Activated CD4-positive, alpha-beta memory T cell treated with anti-CD3 and anti-CD28 coated beads for 36 hours (primary cell): ENCODE measurements around the gene XPNPEP2. TPM values are rescaled to one million over a fixed set of nuclear protein-coding genes. Genes with fewer than 3 reads are reported as not detected.

Experiments used
- CTCF ChIA-PET: fragments of 350-600 bp; sonication (Branson Sonifier 250); formaldehyde crosslinking; loops from one replicate; lab custom pipeline; 2021; ENCODE audit warnings: antibody characterized with exemption, inconsistent platforms; lab: Charles Lee
- POLR2A ChIA-PET: fragments of 350-600 bp; sonication (Branson Sonifier 250); formaldehyde crosslinking; loops from one replicate; lab custom pipeline; 2021; ENCODE audit warnings: antibody characterized with exemption; lab: Charles Lee
- DNase-seq: peaks from one replicate; pipeline ENCODE4 v3.0.0-alpha.2; 2020
- H3K27ac Mint-ChIP-seq: one replicate; pipeline ENCODE4 v1.8.0; 2021; ENCODE audit warnings: mixed read lengths
- H3K27me3 Mint-ChIP-seq: one replicate; pipeline ENCODE4 v1.8.0; 2021; ENCODE audit warnings: mixed read lengths
- H3K36me3 Mint-ChIP-seq: one replicate; pipeline ENCODE4 v1.8.0; 2021; ENCODE audit warnings: mixed read lengths
- H3K4me1 Mint-ChIP-seq: one replicate; pipeline ENCODE4 v1.8.0; 2021; ENCODE audit warnings: low read depth, mixed read lengths
- H3K4me3 Mint-ChIP-seq: one replicate; pipeline ENCODE4 v1.8.0; 2021; ENCODE audit warnings: mild to moderate bottlenecking, mixed read lengths
- H3K9me3 Mint-ChIP-seq: one replicate; pipeline ENCODE4 v1.8.0; 2021; ENCODE audit warnings: mixed read lengths
- intact Hi-C: fragments of 100-400 bp; cut with micrococcal nuclease; formaldehyde crosslinking; loops from one replicate; pipeline ENCODE4 v1.15.1; 2023
- total RNA-seq, 2 experiments: library from RNA; stranded (reverse); gene quantifications; one replicate each; pipeline ENCODE4 v1.2.3, GENCODE V29; 2021

The XPNPEP2 gene, protein sequence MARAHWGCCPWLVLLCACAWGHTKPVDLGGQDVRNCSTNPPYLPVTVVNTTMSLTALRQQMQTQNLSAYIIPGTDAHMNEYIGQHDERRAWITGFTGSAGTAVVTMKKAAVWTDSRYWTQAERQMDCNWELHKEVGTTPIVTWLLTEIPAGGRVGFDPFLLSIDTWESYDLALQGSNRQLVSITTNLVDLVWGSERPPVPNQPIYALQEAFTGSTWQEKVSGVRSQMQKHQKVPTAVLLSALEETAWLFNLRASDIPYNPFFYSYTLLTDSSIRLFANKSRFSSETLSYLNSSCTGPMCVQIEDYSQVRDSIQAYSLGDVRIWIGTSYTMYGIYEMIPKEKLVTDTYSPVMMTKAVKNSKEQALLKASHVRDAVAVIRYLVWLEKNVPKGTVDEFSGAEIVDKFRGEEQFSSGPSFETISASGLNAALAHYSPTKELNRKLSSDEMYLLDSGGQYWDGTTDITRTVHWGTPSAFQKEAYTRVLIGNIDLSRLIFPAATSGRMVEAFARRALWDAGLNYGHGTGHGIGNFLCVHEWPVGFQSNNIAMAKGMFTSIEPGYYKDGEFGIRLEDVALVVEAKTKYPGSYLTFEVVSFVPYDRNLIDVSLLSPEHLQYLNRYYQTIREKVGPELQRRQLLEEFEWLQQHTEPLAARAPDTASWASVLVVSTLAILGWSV
- under 1 TPM; 0.80 to 0.93 TPM for total RNA-seq

- Mint-ChIP-seq H3K27me3 (no peaks in the 10 kb centered on the region), H3K4me1 (peaks cover 25% of the 10 kb centered on the region), H3K4me3 (no peak within 1 kb of the TSS), H3K36me3 (no peaks in the 10 kb centered on the region), H3K27ac (no peak within 1 kb of the TSS), H3K9me3 (no peaks in the 10 kb centered on the region)
- ChIA-PET CTCF (interaction anchor here (1.0 kb wide), 1 partner anchor 12 kb away, joined by 7 read pairs; no protein-coding TSS in a partner anchor), POLR2A (interaction anchor here (0.6 kb wide), 1 partner anchor 33 kb away, joined by 5 read pairs; no protein-coding TSS in a partner anchor)
- no peak for DNase-seq
- intact Hi-C loops: no loop called here
These were observed at the start of gene XPNPEP2 for GRCh38 chrX:129738466-129739308. Gene XPNPEP2 (plus strand): TSS chrX:129738979. CDS start chrX:129739214, 235 bp downstream.

DNA sequence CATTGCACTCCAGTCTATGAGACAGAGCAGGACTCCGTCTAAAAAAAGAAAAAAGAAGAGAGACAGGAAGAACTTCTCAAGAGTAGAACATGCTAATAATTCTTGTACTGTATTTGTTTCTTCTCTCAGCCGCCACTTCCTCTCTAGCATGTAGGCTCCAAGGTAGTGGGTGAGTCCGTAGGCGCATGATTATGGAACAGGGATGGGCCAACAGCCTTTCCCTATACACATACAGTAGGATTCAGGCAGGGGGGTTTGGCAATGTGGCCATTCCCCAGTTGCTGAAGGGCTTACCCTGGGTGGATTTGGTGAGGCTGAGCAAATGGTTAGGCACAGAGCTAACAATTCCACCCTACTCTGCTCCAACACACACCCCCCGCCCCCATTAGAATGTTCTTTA, 49.0 kb upstream of the XPNPEP2 start:
- Mint-ChIP-seq H3K27me3 (no peaks in the 10 kb centered on the region), H3K36me3 (no peaks in the 10 kb centered on the region), H3K4me3 (no peak overlapping the region), H3K27ac (no peak overlapping the region), H3K4me1 (no peaks in the 10 kb centered on the region), H3K9me3 (no peaks in the 10 kb centered on the region)
- no peak for DNase-seq
- POLR2A ChIA-PET: no interaction called here
- CTCF ChIA-PET: interaction anchor here (1.6 kb wide), 1 partner anchor 51 kb away, joined by 3 read pairs; no protein-coding TSS in a partner anchor
- intact Hi-C loops: no loop called here

DNA sequence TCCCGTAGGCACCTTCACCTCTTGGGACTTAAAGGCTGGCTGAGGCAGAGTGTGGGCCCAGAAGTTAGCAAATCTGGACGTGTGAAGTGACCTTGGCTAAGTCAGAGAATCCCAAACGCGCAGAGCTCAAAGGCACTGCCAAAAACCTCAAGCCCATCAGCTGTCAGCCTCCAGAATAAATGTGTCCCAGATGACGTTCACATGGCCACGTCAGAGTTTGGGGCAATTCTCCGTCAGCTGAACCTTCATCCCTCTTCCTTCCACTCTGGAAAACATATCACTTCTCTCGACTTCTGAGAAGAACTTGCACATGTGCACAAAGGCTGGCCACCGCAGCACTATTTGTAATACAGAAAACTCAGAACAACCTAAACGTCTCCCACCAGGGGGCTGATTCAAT, 48.3 kb upstream of the XPNPEP2 start:
- no peaks in the 10 kb centered on the region for H3K9me3 Mint-ChIP-seq
- no peak overlapping the region for H3K4me3 Mint-ChIP-seq
- H3K36me3 Mint-ChIP-seq: no peaks in the 10 kb centered on the region
- ChIA-PET POLR2A (no interaction called here), CTCF (interaction anchor here (1.6 kb wide), 1 partner anchor 52 kb away, joined by 3 read pairs; no protein-coding TSS in a partner anchor)
- H3K27me3 Mint-ChIP-seq: no peaks in the 10 kb centered on the region
- no peak for DNase-seq
- intact Hi-C loops: no loop called here
- no peaks in the 10 kb centered on the region for H3K4me1 Mint-ChIP-seq
- no peak overlapping the region for H3K27ac Mint-ChIP-seq

GRCh38 chrX:129693354-129693753, 45.4 kb upstream of the XPNPEP2 start:
- CTCF ChIA-PET: no interaction called here

GRCh38 chrX:129694805-129695204, 44.0 kb upstream of the XPNPEP2 start:
- H3K4me1 Mint-ChIP-seq: no peaks in the 10 kb centered on the region
- CTCF ChIA-PET: no interaction called here

More at GRCh38 chrX:129693354-129693753, 45.4 kb upstream of the XPNPEP2 start:
- intact Hi-C loops: no loop called here
- Mint-ChIP-seq H3K27ac (no peak overlapping the region), H3K4me3 (no peak overlapping the region), H3K27me3 (no peaks in the 10 kb centered on the region), H3K4me1 (no peaks in the 10 kb centered on the region), H3K36me3 (no peaks in the 10 kb centered on the region), H3K9me3 (no peaks in the 10 kb centered on the region)
- DNase-seq: no peak
- POLR2A ChIA-PET: no interaction called here

GRCh38 chrX:129695535-129695934, 43.2 kb upstream of the XPNPEP2 start:
- ChIA-PET POLR2A (no interaction called here), CTCF (interaction anchor here (0.7 kb wide), 1 partner anchor 16 kb away, joined by 3 read pairs; no protein-coding TSS in a partner anchor)
- no peaks in the 10 kb centered on the region for H3K27me3 Mint-ChIP-seq
- H3K4me1 Mint-ChIP-seq: no peaks in the 10 kb centered on the region
- DNase-seq: no peak
- no peak overlapping the region for H3K27ac Mint-ChIP-seq
- H3K4me3 Mint-ChIP-seq: no peak overlapping the region
- H3K9me3 Mint-ChIP-seq: no peaks in the 10 kb centered on the region
- no peaks in the 10 kb centered on the region for H3K36me3 Mint-ChIP-seq
- intact Hi-C loops: no loop called here

More at GRCh38 chrX:129694805-129695204, 44.0 kb upstream of the XPNPEP2 start:
- Mint-ChIP-seq H3K27me3 (no peaks in the 10 kb centered on the region), H3K36me3 (no peaks in the 10 kb centered on the region), H3K4me3 (no peak overlapping the region), H3K27ac (no peak overlapping the region), H3K9me3 (no peaks in the 10 kb centered on the region)
- POLR2A ChIA-PET: no interaction called here
- intact Hi-C loops: no loop called here
- no peak for DNase-seq

DNA sequence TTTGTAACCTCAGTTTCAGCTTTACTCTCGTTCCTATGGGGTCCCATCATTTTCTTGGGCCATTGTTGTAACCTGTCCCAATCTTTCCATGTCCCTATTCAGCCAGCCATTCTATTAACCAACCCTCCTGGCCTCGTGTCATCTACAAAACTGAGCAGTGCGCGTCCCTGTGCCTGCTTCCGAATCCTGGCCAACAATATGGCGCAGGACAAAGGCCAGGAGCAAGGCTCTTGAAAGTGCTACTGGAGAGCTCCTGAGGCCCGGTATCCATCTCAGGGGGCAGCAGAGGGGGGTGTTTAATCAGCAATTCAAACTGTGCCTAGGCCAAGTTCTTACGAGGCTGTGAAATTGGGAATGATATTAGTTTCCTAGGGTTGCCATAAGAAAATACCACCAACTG, 42.8 kb upstream of the XPNPEP2 start:
- POLR2A ChIA-PET: no interaction called here
- no peaks in the 10 kb centered on the region for H3K27me3 Mint-ChIP-seq
- no peaks in the 10 kb centered on the region for H3K9me3 Mint-ChIP-seq
- intact Hi-C loops: no loop called here
- no peaks in the 10 kb centered on the region for H3K36me3 Mint-ChIP-seq
- H3K27ac Mint-ChIP-seq: no peak overlapping the region
- DNase-seq: no peak
- H3K4me1 Mint-ChIP-seq: no peaks in the 10 kb centered on the region
- CTCF ChIA-PET: interaction anchor here (0.7 kb wide), 1 partner anchor 17 kb away, joined by 3 read pairs; no protein-coding TSS in a partner anchor
- no peak overlapping the region for H3K4me3 Mint-ChIP-seq

GRCh38 chrX:129696463-129697155, 42.2 kb upstream of the XPNPEP2 start:
- no peak for DNase-seq

DNA sequence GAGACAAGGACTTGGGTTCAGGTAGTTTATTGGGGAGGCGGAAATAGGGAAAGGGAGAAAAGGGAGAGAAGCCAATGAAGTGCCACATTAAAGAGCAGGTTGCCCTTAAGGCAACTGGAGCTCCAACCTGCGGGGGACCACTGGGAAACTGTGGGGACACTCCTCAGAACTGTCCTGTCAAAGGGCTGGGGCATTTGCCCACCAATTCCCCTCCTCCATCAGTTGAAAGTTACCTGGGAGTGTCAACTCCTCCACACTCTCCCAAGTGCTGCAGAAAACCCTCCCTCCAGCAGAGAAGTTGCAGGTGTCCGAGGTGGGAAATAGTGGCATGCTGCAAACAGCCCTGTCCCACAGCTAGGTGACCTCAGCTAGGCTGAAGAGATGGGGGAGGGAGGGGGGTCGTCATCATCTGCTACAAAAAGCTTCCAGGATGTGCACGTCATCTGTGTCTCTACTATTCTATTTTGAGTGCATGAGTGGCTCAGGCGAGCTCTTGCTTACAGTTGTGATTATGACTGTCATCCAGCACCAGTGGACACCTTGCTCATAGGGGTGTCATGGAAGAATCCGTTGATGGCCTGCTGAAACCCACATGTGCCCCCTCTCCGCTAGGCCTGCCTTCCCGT, 41.5 kb upstream of the XPNPEP2 start:
- Mint-ChIP-seq H3K4me3 (no peak overlapping the region), H3K36me3 (no peaks in the 10 kb centered on the region), H3K4me1 (no peaks in the 10 kb centered on the region), H3K27me3 (no peaks in the 10 kb centered on the region), H3K27ac (no peak overlapping the region), H3K9me3 (no peaks in the 10 kb centered on the region)
- no peak for DNase-seq
- ChIA-PET CTCF (no interaction called here), POLR2A (no interaction called here)
- intact Hi-C loops: no loop called here

More at GRCh38 chrX:129696463-129697155, 42.2 kb upstream of the XPNPEP2 start:
- POLR2A ChIA-PET: no interaction called here
- no peak overlapping the region for H3K4me3 Mint-ChIP-seq
- intact Hi-C loops: no loop called here
- H3K27ac Mint-ChIP-seq: no peak overlapping the region
- no peaks in the 10 kb centered on the region for H3K4me1 Mint-ChIP-seq
- no peaks in the 10 kb centered on the region for H3K36me3 Mint-ChIP-seq
- CTCF ChIA-PET: no interaction called here
- no peaks in the 10 kb centered on the region for H3K27me3 Mint-ChIP-seq
- H3K9me3 Mint-ChIP-seq: no peaks in the 10 kb centered on the region

DNA sequence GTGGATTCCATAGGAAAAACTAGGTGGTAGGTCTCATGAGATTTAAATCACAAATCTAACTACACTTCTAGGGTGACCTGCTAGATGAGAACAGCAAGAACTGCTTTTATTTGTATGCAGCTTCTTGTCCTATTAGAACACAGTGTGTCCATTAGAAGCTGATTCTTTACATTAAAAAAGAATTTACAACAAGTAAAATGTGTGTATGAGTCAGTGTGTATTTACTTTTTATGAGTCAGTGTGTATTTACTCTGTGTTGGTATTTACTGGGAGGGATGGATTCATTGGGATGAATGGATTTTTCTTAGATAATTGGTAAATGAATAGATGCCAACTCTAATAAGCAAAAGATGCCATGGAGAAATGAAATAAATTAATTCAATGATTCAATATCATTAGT, 40.6 kb upstream of the XPNPEP2 start:
- no peaks in the 10 kb centered on the region for H3K36me3 Mint-ChIP-seq
- POLR2A ChIA-PET: no interaction called here
- CTCF ChIA-PET: no interaction called here
- no peaks in the 10 kb centered on the region for H3K27me3 Mint-ChIP-seq
- no peaks in the 10 kb centered on the region for H3K9me3 Mint-ChIP-seq
- intact Hi-C loops: no loop called here
- H3K4me1 Mint-ChIP-seq: no peaks in the 10 kb centered on the region
- H3K4me3 Mint-ChIP-seq: no peak overlapping the region
- no peak for DNase-seq
- H3K27ac Mint-ChIP-seq: no peak overlapping the region

DNA sequence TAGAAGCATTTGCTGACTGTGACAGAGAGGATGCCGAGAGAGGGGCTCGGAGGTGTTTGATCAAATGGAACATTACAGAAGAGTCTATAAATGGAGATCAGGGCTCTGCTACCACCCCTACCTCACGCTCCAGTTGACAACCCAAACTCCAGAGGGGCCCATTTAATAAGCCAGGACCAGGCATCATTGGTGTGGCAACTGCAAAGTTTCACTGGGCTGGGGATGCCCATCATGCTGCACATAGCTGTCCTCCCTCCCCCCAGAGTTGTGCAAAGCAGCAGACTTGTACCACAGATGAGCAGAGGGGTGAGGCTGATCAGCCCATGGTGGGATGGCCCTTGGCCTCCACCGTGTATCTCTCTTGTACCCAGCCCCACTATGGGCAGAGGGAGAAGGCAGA, 38.2 kb upstream of the XPNPEP2 start:
- ChIA-PET POLR2A (no interaction called here), CTCF (no interaction called here)

More for the DNA sequence above, 38.2 kb upstream of the XPNPEP2 start:
- H3K4me3 Mint-ChIP-seq: no peak overlapping the region
- intact Hi-C loops: no loop called here
- no peaks in the 10 kb centered on the region for H3K4me1 Mint-ChIP-seq
- no peak overlapping the region for H3K27ac Mint-ChIP-seq
- no peaks in the 10 kb centered on the region for H3K36me3 Mint-ChIP-seq
- no peak for DNase-seq
- H3K9me3 Mint-ChIP-seq: no peaks in the 10 kb centered on the region
- no peaks in the 10 kb centered on the region for H3K27me3 Mint-ChIP-seq
